ENCODE data around the gene MRPS18B.

The MRPS18B gene

GRCh38 chr6:30603961-30604360, 13.7 kb upstream of the MRPS18B start:
- TF ChIP-seq, protein P1, sequence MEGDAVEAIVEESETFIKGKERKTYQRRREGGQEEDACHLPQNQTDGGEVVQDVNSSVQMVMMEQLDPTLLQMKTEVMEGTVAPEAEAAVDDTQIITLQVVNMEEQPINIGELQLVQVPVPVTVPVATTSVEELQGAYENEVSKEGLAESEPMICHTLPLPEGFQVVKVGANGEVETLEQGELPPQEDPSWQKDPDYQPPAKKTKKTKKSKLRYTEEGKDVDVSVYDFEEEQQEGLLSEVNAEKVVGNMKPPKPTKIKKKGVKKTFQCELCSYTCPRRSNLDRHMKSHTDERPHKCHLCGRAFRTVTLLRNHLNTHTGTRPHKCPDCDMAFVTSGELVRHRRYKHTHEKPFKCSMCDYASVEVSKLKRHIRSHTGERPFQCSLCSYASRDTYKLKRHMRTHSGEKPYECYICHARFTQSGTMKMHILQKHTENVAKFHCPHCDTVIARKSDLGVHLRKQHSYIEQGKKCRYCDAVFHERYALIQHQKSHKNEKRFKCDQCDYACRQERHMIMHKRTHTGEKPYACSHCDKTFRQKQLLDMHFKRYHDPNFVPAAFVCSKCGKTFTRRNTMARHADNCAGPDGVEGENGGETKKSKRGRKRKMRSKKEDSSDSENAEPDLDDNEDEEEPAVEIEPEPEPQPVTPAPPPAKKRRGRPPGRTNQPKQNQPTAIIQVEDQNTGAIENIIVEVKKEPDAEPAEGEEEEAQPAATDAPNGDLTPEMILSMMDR (IDR thresholded peaks at IDR 0.05; ENCODE audit: borderline replicate concordance, insufficient read depth, low read depth, low read length): no peak
- H3K4me3 ChIP-seq (ENCODE audit: low read depth, low read length): no peak overlapping the region

DNA sequence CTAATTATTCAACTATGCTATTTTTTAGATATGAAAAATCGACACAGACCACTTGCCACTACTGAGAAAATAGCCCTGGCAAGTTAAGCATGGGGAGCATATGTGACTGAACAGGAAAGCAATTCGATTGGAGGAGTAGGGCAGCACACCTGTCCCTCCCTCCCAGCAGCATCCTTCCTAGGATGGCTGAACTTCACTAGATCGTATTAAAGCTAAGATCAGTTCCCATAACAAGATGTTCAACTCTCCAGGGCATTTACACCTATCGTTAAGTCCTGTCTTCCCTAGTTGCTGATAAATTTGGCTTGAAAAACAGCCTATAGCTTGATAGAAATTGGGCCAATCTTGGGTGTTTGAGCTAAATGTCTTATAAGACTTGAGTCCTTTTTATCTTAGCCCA, 7.6 kb upstream of the MRPS18B start:
- TF ChIP-seq, protein P1 (IDR thresholded peaks at IDR 0.05; ENCODE audit: borderline replicate concordance, insufficient read depth, low read depth, low read length): no peak
- H3K4me3 ChIP-seq (ENCODE audit: low read depth, low read length): no peak overlapping the region

DNA sequence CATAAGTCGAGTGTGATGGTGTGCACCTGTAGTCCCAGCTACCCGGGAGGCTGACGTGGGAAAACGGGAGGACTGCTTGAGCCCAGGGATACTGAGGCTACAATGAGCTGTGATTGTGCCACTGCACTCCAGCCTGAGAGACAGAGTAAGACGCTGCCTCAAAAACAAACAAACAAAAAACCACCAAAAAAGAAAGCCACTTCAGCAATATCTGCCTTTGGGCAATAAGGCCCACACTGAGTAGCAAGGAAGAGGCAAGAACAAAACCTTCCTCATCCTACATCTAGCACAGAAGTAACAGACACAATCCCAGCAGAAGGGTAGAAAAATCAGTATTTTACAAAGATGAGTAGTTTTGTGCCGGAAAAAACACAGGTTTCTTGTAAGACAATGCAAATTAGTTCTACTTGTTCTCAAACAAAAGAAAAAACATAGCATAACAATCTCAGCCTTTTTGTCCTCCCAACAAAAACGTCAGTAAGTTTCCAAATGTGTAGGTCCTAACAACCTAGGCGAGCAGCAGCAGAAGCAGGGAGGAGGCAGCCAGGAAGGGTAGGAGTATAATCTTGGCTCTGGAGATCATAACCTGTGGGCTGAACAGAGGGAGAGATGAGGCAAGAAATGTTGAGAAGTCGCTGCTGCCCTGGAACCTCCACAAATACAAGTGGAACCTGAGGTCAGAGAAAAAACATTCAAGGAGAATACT, 6.3 kb upstream of the MRPS18B start:
- TF ChIP-seq, protein P1 (IDR thresholded peaks at IDR 0.05; ENCODE audit: borderline replicate concordance, insufficient read depth, low read depth, low read length): no peak
- H3K4me3 ChIP-seq (ENCODE audit: low read depth, low read length): no peak overlapping the region

DNA sequence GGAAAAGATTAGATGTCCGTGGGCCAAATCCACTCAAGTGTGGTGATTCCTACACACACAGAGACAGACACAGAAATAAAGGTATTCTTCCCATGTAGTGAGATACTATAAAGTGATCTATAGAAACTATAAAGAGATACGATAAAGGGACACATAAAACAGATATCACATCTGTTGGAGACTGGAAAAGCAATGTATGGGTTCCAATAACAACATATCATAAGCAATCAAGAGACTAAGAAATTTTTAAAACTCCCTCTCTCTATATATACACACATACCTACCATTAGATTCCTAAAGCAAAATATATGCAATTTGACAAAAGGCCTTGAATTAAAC, 5.8 kb upstream of the MRPS18B start:
- no peak overlapping the region for H3K4me3 ChIP-seq (ENCODE audit: low read depth, low read length)
- TF ChIP-seq, protein P1 (IDR thresholded peaks at IDR 0.05; ENCODE audit: borderline replicate concordance, insufficient read depth, low read depth, low read length): no peak

GRCh38 chr6:30612213-30612612, 5.4 kb upstream of the MRPS18B start:
- H3K4me3 ChIP-seq (ENCODE audit: low read depth, low read length): no peak overlapping the region
- TF ChIP-seq, protein P1 (IDR thresholded peaks at IDR 0.05; ENCODE audit: borderline replicate concordance, insufficient read depth, low read depth, low read length): no peak

DNA sequence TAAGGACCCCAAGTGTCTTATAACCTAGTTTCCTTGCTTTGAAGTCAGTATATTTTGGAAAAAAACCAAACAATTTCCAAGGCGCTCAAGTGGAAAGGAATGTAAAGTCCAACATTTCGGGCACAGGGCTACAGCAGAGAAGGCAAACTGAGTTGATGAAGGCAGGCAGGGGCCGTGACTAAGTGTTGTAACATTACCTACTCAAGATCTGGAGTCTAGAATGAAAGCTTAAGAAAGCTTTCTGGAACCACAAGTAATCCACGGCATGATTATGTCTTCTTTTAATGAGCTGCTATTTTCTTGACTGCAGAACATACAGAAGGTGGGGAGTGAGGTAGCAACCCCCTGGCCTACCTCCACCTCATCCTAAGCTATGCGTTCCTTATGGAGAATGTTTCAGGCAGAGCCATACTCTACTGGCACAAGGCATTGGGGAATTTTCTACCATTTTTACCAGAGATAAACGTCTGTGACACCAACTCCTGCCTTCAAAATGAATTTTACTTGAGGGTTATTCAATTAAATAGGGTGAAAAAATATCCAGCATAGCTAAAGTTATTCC, 4.9 kb upstream of the MRPS18B start:
- TF ChIP-seq, protein P1 (IDR thresholded peaks at IDR 0.05; ENCODE audit: borderline replicate concordance, insufficient read depth, low read depth, low read length): no peak
- H3K4me3 ChIP-seq (ENCODE audit: low read depth, low read length): no peak overlapping the region
